Measurements from ENCODE around the gene RPAP2.

The RPAP2 gene

DNA sequence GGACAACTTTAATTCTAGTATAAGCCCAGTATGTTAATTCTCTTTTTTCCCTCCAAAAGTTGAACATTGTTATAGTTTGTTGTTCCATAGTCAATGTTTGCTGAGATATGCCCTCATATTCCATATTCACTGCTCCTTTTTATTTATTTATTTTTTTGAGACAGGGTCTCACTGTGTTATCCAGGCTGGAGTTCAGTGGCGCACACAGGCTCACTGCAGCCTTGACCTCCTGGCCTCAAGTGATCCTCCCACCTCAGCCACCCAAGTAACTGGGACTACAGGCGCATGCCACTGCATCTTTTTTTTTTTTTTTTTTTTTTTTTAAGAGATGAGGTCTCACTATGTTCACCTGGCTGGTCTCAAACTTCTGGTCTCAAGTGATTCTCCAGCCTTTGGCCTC is 149.1 kb downstream of the RPAP2 start:
- no peak for DNase-seq
